GM23338 (cell line): ENCODE data around the gene ANXA6. TPM values are rescaled to one million over a fixed set of nuclear protein-coding genes. Genes with fewer than 3 reads are reported as not detected.

Experiments
- ATAC-seq: fragments of 200-7000 bp; cut with Tn5 transposase; 3 replicates; pipeline ENCODE4 v1.9.1; 2020
- DNase-seq: peaks from one replicate; pipeline ENCODE4 v3.0.0-alpha.2; 2015; ENCODE audit warnings: low spot score
- H2AFZ ChIP-seq: fragments of 200-600 bp; sonication (generic); 2 replicates; pipeline ENCODE4 v1.8.0; 2016; ENCODE audit warnings: antibody characterized with exemption, mild to moderate bottlenecking, moderate library complexity
- H3F3A ChIP-seq: fragments of 200-600 bp; sonication (generic); replicated peaks from 2 replicates; pipeline ENCODE4 v1.8.0; 2017; ENCODE audit warnings: antibody characterized with exemption, mixed run types, low read depth
- H3K27ac ChIP-seq: fragments of 200-600 bp; sonication (generic); 2 replicates; pipeline ENCODE4 v1.6.1; 2016; ENCODE audit warnings: low read depth
- H3K27me3 ChIP-seq: fragments of 200-600 bp; sonication (generic); 2 replicates; pipeline ENCODE4 v1.8.0; 2016; ENCODE audit warnings: mild to moderate bottlenecking, mixed run types, moderate library complexity; ENCODE audit not compliant: insufficient read depth
- H3K36me3 ChIP-seq: fragments of 200-600 bp; sonication (generic); 2 replicates; pipeline ENCODE4 v1.8.0; 2016; ENCODE audit warnings: mild to moderate bottlenecking; ENCODE audit not compliant: insufficient read depth
- H3K4me1 ChIP-seq: fragments of 200-600 bp; sonication (generic); 2 replicates; pipeline ENCODE4 v1.8.0; 2016; ENCODE audit warnings: mild to moderate bottlenecking, moderate library complexity; ENCODE audit not compliant: insufficient read depth
- H3K4me2 ChIP-seq: fragments of 200-600 bp; sonication (generic); 2 replicates; pipeline ENCODE4 v1.7.1; 2017; ENCODE audit warnings: mixed run types
- H3K4me3 ChIP-seq: fragments of 200-600 bp; sonication (generic); 2 replicates; pipeline ENCODE4 v1.6.1; 2016; ENCODE audit warnings: mixed run types
- H3K79me2 ChIP-seq: fragments of 200-600 bp; sonication (generic); replicated peaks from 2 replicates; pipeline ENCODE4 v1.8.0; 2017; ENCODE audit warnings: mild to moderate bottlenecking; ENCODE audit not compliant: insufficient read depth
- H3K9me2 ChIP-seq: fragments of 200-600 bp; sonication (generic); 2 replicates; pipeline ENCODE4 v1.8.0; 2017; ENCODE audit not compliant: insufficient read depth
- H4K20me1 ChIP-seq: fragments of 200-600 bp; sonication (generic); replicated peaks from 2 replicates; pipeline ENCODE4 v1.8.0; 2017; ENCODE audit warnings: mild to moderate bottlenecking; ENCODE audit not compliant: insufficient read depth
- H3K27ac Mint-ChIP-seq: 2 replicates; pipeline ENCODE4 v1.8.0; 2020; ENCODE audit warnings: inconsistent platforms, mild to moderate bottlenecking, moderate library complexity, mixed read lengths
- H3K27me3 Mint-ChIP-seq: 3 replicates; pipeline ENCODE4 v1.8.0; 2022; ENCODE audit warnings: low read depth, mild to moderate bottlenecking, moderate library complexity, mixed read lengths, inconsistent platforms; ENCODE audit not compliant: insufficient read depth, poor library complexity
- H3K36me3 Mint-ChIP-seq: 3 replicates; pipeline ENCODE4 v1.8.0; 2021; ENCODE audit warnings: low read depth, mild to moderate bottlenecking, inconsistent platforms, moderate library complexity, mixed read lengths
- H3K4me1 Mint-ChIP-seq: 3 replicates; pipeline ENCODE4 v1.8.0; 2020; ENCODE audit warnings: mild to moderate bottlenecking, inconsistent platforms, mixed read lengths
- H3K4me3 Mint-ChIP-seq: 3 replicates; pipeline ENCODE4 v1.8.0; 2021; ENCODE audit warnings: moderate library complexity, mild to moderate bottlenecking, inconsistent platforms, mixed read lengths
- H3K9me3 Mint-ChIP-seq: 3 replicates; pipeline ENCODE4 v1.8.0; 2020; ENCODE audit warnings: moderate library complexity, mild to moderate bottlenecking, inconsistent platforms, mixed read lengths
- EZH2phosphoT487 ChIP-seq: fragments of 200-600 bp; sonication (generic); IDR thresholded peaks from one replicate; pipeline ENCODE4 v1.8.1; 2018; ENCODE audit warnings: antibody characterized with exemption; ENCODE audit not compliant: unreplicated experiment
- JUNB ChIP-seq: IDR thresholded peaks from one replicate; pipeline ENCODE4 v1.6.1; 2016; ENCODE audit warnings: antibody characterized with exemption; ENCODE audit not compliant: unreplicated experiment
- POLR2AphosphoS5 ChIP-seq: IDR thresholded peaks from 2 replicates; pipeline ENCODE4 v1.6.1; 2016; ENCODE audit warnings: antibody characterized with exemption, low read depth
- STAT1 ChIP-seq: IDR thresholded peaks from one replicate; pipeline ENCODE4 v1.6.1; 2016; ENCODE audit warnings: antibody characterized with exemption; ENCODE audit not compliant: unreplicated experiment
- ZNF114 ChIP-seq: fragments of 250-450 bp; sonication (Bioruptor Pico); IDR thresholded peaks from 2 replicates; pipeline ENCODE4 v1.5.0; 2020; ENCODE audit warnings: mild to moderate bottlenecking, moderate library complexity
- ZNF331 ChIP-seq: fragments of 250-450 bp; sonication (Bioruptor Pico); IDR thresholded peaks from 2 replicates; pipeline ENCODE4 v1.5.0; 2020; ENCODE audit warnings: low read depth, mild to moderate bottlenecking, moderate library complexity
- polyA plus RNA-seq: library from polyadenylated mRNA; unstranded; fragments of >200 nt; fragmentation: Nextera tagmentation; extraction: Ambion mirVana; gene quantifications from 2 replicates; pipeline ENCODE4 v1.2.1, GENCODE V29; 2016
- total RNA-seq: library from RNA; depleted of rRNA; stranded (reverse); fragments of >200 nt; shearing (Covaris generic); gene quantifications from 2 replicates; pipeline ENCODE4 v1.2.3, GENCODE V29; 2014
- TF ChIP-seq, protein P1 (sequence below): IDR thresholded peaks from one replicate; pipeline ENCODE4 v1.6.1; 2018; ENCODE audit warnings: antibody characterized with exemption; ENCODE audit not compliant: unreplicated experiment
- TF ChIP-seq, protein P2 (sequence below): IDR thresholded peaks from 2 replicates; pipeline ENCODE4 v1.6.1; 2016; ENCODE audit warnings: antibody characterized with exemption

ANXA6 gene
- total and polyA plus RNA-seq, 2 experiments from 2014 or later = 26.5 to 110 TPM

DNA sequence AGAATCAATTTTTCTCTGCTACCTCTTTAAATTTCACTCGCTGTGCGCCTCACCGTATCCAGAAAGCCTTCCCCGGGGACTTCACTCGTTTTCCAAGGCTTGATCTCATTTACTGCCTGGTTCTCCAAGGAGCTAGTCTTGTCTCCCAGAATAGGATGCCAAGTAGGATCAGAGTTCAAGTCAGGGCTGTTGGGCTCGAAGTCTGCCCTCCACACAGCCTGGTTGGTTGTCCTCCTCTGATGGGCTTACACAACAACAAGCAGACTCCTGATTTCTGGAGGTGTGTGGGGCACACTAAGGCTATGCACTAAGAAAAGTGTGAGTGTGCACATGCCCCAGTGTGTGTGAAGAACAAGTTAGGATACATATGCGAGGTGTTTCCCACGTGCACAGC is 62.7 kb downstream of the ANXA6 start (continued):
- TF ChIP-seq, protein P1, sequence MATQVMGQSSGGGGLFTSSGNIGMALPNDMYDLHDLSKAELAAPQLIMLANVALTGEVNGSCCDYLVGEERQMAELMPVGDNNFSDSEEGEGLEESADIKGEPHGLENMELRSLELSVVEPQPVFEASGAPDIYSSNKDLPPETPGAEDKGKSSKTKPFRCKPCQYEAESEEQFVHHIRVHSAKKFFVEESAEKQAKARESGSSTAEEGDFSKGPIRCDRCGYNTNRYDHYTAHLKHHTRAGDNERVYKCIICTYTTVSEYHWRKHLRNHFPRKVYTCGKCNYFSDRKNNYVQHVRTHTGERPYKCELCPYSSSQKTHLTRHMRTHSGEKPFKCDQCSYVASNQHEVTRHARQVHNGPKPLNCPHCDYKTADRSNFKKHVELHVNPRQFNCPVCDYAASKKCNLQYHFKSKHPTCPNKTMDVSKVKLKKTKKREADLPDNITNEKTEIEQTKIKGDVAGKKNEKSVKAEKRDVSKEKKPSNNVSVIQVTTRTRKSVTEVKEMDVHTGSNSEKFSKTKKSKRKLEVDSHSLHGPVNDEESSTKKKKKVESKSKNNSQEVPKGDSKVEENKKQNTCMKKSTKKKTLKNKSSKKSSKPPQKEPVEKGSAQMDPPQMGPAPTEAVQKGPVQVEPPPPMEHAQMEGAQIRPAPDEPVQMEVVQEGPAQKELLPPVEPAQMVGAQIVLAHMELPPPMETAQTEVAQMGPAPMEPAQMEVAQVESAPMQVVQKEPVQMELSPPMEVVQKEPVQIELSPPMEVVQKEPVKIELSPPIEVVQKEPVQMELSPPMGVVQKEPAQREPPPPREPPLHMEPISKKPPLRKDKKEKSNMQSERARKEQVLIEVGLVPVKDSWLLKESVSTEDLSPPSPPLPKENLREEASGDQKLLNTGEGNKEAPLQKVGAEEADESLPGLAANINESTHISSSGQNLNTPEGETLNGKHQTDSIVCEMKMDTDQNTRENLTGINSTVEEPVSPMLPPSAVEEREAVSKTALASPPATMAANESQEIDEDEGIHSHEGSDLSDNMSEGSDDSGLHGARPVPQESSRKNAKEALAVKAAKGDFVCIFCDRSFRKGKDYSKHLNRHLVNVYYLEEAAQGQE = no peak
- TF ChIP-seq POLR2AphosphoS5 (no peak), ZNF331 (no peak)

DNA sequence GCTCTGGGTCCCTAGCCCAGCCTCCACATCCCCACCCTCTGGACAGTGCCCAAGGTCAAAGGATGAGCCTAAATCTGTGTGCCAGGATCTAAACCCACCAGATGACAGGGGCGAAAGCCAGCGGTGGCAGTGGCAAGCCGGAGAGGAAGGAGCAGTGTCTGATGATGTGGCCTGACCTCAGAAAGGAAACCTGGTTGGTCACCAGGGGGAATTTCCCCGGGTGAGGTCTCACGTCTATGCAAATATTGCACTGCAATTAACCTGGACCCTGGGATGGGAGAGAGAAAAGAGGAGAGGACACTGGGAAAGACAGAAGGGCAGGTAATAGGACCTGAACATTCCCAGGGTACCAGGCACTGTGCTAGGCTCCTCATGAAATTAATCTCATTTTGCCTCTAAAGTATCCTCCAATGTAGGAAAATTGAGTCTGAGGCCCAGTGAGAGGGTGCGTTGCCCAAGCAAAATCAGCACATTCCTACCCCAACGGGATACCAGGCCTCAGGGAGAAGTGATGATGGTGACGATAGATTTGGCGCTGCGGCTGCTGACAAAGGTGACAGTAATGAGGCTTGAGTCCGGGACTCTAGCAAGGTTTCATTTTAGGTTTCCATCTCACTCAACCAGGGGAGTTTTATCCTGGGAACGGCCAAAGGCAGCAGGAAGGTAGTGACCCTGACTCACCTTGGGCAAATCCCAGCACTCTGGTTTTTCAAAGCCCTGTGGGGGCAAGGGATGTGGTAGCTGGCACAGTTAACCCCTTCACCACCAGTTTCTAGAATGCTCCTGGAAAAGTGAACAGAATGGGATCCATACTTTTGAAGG is 63.3 kb downstream of the ANXA6 start:
- H4K20me1 ChIP-seq = no peaks in the 10 kb centered on the region
- no peaks in the 10 kb centered on the region for H3K36me3 ChIP-seq
- H3K4me3 ChIP-seq = no peak overlapping the region
- H3K9me2 ChIP-seq = no peaks in the 10 kb centered on the region
- no peaks in the 10 kb centered on the region; the same call in 2 of the 3 replicates for H3K9me3 Mint-ChIP-seq
- no peaks in the 10 kb centered on the region for H3K79me2 ChIP-seq
- H3K4me3 Mint-ChIP-seq = no peak overlapping the region
- no peak for DNase-seq
- no peaks in the 10 kb centered on the region; the same call in 2 of the 3 replicates for H3K36me3 Mint-ChIP-seq
- TF ChIP-seq POLR2AphosphoS5 (no peak), EZH2phosphoT487 (no peak), ZNF114 (CRISPR knock-in tag) (no peak), STAT1 (no peak), JUNB (no peak)
- TF ChIP-seq, protein P1 = no peak
- TF ChIP-seq, protein P2, sequence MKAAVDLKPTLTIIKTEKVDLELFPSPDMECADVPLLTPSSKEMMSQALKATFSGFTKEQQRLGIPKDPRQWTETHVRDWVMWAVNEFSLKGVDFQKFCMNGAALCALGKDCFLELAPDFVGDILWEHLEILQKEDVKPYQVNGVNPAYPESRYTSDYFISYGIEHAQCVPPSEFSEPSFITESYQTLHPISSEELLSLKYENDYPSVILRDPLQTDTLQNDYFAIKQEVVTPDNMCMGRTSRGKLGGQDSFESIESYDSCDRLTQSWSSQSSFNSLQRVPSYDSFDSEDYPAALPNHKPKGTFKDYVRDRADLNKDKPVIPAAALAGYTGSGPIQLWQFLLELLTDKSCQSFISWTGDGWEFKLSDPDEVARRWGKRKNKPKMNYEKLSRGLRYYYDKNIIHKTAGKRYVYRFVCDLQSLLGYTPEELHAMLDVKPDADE = no peak
- H3K27me3 ChIP-seq = no peaks in the 10 kb centered on the region
- H2AFZ ChIP-seq = no peak overlapping the region
- no peak overlapping the region for H3K4me2 ChIP-seq
- 0 out of 2 replicates have a peak, but pooled peaks cover 6% of the 10 kb centered on the region for H3K4me1 ChIP-seq
- no peak overlapping the region for H3K27ac ChIP-seq
- no peak; the same call in 2 of the 3 replicates for ATAC-seq
- H3K4me1 Mint-ChIP-seq = peaks cover 32% of the 10 kb centered on the region
- H3K27me3 Mint-ChIP-seq = peaks cover 5% of the 10 kb centered on the region
- H3K27ac Mint-ChIP-seq = peak overlapping the region; percentile 21; the same call in 1 of the 2 replicates
- H3F3A ChIP-seq = no peaks in the 10 kb centered on the region
